Calu3 (cell line): ENCODE results near the gene TAS2R60. TPM values are rescaled to one million over a fixed set of nuclear protein-coding genes. Genes with fewer than 3 reads are reported as not detected.
"Not testable (repeated sequence)": the region's sequence is repeated elsewhere in the genome, so short reads cannot be mapped to it uniquely, and the experiment has no call there.

Experiments
- BruUV-seq: library from RNA; stranded (reverse); fragments of 400-500 nt; replicated peaks from 2 replicates; lab custom pipeline; 2021; lab: Mats Ljungman, UMichigan
- CTCF ChIA-PET: fragments of 300-600 bp; sonication (Branson Sonifier 250); formaldehyde crosslinking; loops from one replicate; lab custom pipeline; 2022; ENCODE audit warnings: antibody characterized with exemption; lab: Charles Lee
- DNase-seq: peaks from one replicate; pipeline ENCODE4 v3.0.0; 2022
- H3K27ac Mint-ChIP-seq: one replicate; pipeline ENCODE4 v1.8.0; 2022; ENCODE audit warnings: mixed read lengths; ENCODE audit not compliant: unreplicated experiment
- H3K27me3 Mint-ChIP-seq: one replicate; pipeline ENCODE4 v1.8.0; 2022; ENCODE audit warnings: mixed read lengths; ENCODE audit not compliant: unreplicated experiment
- H3K36me3 Mint-ChIP-seq: one replicate; pipeline ENCODE4 v1.8.0; 2022; ENCODE audit warnings: mild to moderate bottlenecking, moderate library complexity, mixed read lengths; ENCODE audit not compliant: insufficient read depth, unreplicated experiment
- H3K4me1 Mint-ChIP-seq: one replicate; pipeline ENCODE4 v1.8.0; 2022; ENCODE audit warnings: mild to moderate bottlenecking, low read depth, mixed read lengths; ENCODE audit not compliant: unreplicated experiment
- H3K4me3 Mint-ChIP-seq: one replicate; pipeline ENCODE4 v1.8.0; 2022; ENCODE audit warnings: mild to moderate bottlenecking, low read depth, moderate library complexity, mixed read lengths; ENCODE audit not compliant: unreplicated experiment
- H3K9me3 Mint-ChIP-seq: one replicate; pipeline ENCODE4 v1.8.0; 2022; ENCODE audit warnings: low read depth, mixed read lengths; ENCODE audit not compliant: unreplicated experiment
- CTCF ChIP-seq: fragments of 200-600 bp; IDR thresholded peaks from one replicate; pipeline ENCODE4 v1.8.0; 2022; ENCODE audit warnings: antibody characterized with exemption; ENCODE audit not compliant: unreplicated experiment
- intact Hi-C: fragments of 100-400 bp; cut with micrococcal nuclease; formaldehyde crosslinking; loops from one replicate; pipeline ENCODE4 v1.10.0; 2022; ENCODE audit not compliant: unreplicated experiment
- total RNA-seq: library from RNA; stranded (reverse); gene quantifications from 2 replicates; pipeline ENCODE4 v1.2.3, GENCODE V29; 2022

The TAS2R60 gene
- total RNA-seq, 1 experiment from 2014 or later = not detected

DNA sequence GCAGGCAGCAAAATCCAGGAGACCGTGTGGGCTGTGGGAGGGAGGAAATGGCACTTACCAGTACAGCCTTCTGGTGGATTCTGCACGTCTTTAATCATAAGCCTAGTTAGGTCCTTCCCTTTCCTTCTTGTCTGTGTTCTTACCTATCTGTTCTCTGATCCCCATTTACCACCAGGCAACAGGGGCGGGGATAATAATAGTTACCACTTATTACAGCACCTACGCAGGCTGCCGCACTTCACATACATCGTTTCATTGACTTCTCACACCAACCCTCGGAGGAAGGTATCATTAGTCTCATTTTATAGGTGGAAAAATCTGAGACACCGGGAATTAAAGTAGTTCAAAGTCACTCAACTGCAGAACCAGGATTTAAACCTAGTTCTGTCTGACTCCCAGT, 30.1 kb upstream of the TAS2R60 start:
- Mint-ChIP-seq H3K36me3 (peaks cover 9% of the 10 kb centered on the region), H3K27me3 (no peaks in the 10 kb centered on the region), H3K9me3 (no peaks in the 10 kb centered on the region), H3K4me3 (no peak overlapping the region), H3K27ac (no peak overlapping the region), H3K4me1 (peaks cover 28% of the 10 kb centered on the region)
- CTCF ChIA-PET = no interaction called here
- DNase-seq = no peak
- BruUV-seq = no TSS peak
- intact Hi-C loops = no loop called here
- no peak for TF ChIP-seq CTCF

GRCh38 chr7:143415209-143415608, 28.0 kb upstream of the TAS2R60 start:
- H3K27me3 Mint-ChIP-seq, BruUV-seq, intact Hi-C loops: not testable (repeated sequence)

DNA sequence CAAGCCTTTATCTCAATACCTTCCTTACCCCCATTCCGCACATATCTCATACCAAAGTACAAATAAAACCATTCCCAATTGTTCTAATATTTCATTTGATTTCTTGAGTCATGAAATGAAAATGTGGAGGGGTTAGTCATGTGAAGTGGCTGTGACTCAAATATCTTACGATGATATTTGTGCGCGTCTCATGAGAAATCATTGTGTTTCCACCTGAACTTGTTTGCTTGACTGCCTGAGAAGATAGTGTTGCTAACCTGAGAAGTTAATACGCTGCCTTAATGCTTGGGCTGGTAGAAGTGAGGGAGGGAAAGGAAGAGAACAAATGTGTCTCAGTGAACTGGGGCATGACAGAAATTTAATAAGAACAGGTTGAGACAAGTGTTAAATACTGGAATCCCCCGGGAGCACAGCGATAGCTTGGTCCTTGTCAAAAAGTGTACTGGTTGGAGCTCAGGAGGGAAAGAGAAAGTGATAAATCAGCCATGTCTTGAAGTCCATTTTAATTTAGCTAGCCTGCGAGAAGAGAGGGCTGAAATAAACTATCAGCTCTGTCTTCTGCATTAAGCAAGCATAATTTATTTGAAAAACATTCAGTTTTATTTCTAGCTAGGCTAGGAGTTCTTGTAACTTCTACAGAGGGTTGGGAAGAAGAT, 27.4 kb upstream of the TAS2R60 start:
- H3K36me3 Mint-ChIP-seq = no peaks in the 10 kb centered on the region
- no peak for DNase-seq
- peaks cover 39% of the 10 kb centered on the region for H3K4me1 Mint-ChIP-seq
- H3K27me3 Mint-ChIP-seq = no peaks in the 10 kb centered on the region
- peak overlapping the region; percentile 61 for H3K4me3 Mint-ChIP-seq
- intact Hi-C loops = loop anchor here (1.0 to 2.0 kb wide), 2 partner anchors 95 to 176 kb away; no protein-coding TSS in a partner anchor
- no TSS peak for BruUV-seq
- CTCF ChIA-PET = interaction anchor here (0.9 to 1.0 kb wide), 2 partner anchors 89 to 176 kb away, joined by 4 to 5 read pairs; no protein-coding TSS in a partner anchor
- H3K27ac Mint-ChIP-seq = peak overlapping the region; percentile 23
- no peaks in the 10 kb centered on the region for H3K9me3 Mint-ChIP-seq
- no peak for TF ChIP-seq CTCF

More at GRCh38 chr7:143415209-143415608, 28.0 kb upstream of the TAS2R60 start:
- not testable (repeated sequence) for H3K27ac Mint-ChIP-seq, H3K36me3 Mint-ChIP-seq, H3K9me3 Mint-ChIP-seq, DNase-seq
- H3K4me1 Mint-ChIP-seq = peaks cover 37% of the 10 kb centered on the region
- H3K4me3 Mint-ChIP-seq = peak overlapping the region; percentile 61
- CTCF ChIA-PET = interaction anchor here (0.6 to 0.7 kb wide), 2 partner anchors 89 to 136 kb away, joined by 4 to 6 read pairs; no protein-coding TSS in a partner anchor

DNA sequence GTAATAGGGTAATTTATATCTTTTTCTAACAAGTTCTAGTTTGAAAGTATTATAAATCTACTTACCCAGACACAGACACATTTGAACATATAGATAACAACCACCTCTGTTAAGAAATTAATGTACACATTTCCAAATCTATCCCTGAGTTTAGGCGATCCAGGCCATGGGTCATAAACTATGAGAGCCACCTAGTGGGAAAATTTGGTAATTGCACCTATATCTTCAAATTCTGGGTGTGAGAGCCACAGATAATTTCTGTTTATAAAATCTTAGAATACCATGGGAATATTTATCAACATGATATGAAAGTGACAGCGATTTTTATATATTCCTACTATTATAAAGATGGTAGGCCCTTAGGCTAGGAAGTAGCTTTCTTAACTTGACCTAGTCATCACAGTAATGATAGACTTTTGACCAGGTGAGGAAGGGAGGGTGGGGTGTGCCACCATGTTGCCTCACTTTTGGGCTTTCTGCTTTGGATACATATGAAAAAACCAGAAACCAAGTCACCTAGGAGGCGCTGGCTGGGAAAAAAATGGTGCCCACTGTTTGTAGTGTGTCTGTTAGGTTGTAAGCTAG, 26.6 kb upstream of the TAS2R60 start:
- Mint-ChIP-seq H3K27me3 (no peaks in the 10 kb centered on the region), H3K4me1 (peaks cover 39% of the 10 kb centered on the region), H3K36me3 (no peaks in the 10 kb centered on the region), H3K27ac (no peak overlapping the region), H3K9me3 (no peaks in the 10 kb centered on the region), H3K4me3 (no peak overlapping the region)
- intact Hi-C loops = loop anchor here (1.0 to 2.0 kb wide), 2 partner anchors 96 to 176 kb away; no protein-coding TSS in a partner anchor
- BruUV-seq = no TSS peak
- peak; percentile 41 for DNase-seq
- TF ChIP-seq CTCF = peak; percentile 70
- CTCF ChIA-PET = interaction anchor here (0.6 to 1.0 kb wide), 3 partner anchors 36 to 176 kb away, joined by 3 to 5 read pairs (median 4); no protein-coding TSS in a partner anchor
